ENCODE data around the gene C1orf115.

GRCh38 chr1:220677251-220677650 is 12.9 kb upstream of the C1orf115 start:
- TF ChIP-seq CTCF (IDR thresholded peaks at IDR 0.05; ENCODE audit: insufficient read depth, low read depth, low read length) (no peak), EZH2 (IDR thresholded peaks at IDR 0.05; ENCODE audit: insufficient read depth, low read length) (no peak)

All from astrocyte (in vitro differentiated cells and primary cell).